NCI-H1048 (cell line): ENCODE results near the gene ATP11A.
"Not testable (repeated sequence)": the region's sequence is repeated elsewhere in the genome, so short reads cannot be mapped to it uniquely, and the experiment has no call there.

ENCODE experiments used
- DNase-seq: peaks from one replicate; lab custom pipeline; 2025; lab: John Stamatoyannopoulos, UW

ATP11A gene

GRCh38 chr13:112840472-112841302 lies 150.8 kb downstream of the ATP11A start:
- DNase-seq, result no peak

- not testable (repeated sequence) for DNase-seq
Measured at GRCh38 chr13:112841303-112842015, 151.6 kb downstream of the ATP11A start.

GRCh38 chr13:112842343-112842856 lies 152.6 kb downstream of the ATP11A start:
- no peak for DNase-seq

GRCh38 chr13:112842931-112843391 lies 153.1 kb downstream of the ATP11A start:
- DNase-seq, result no peak

- no peak for DNase-seq
Measured at GRCh38 chr13:112843392-112844111, 153.7 kb downstream of the ATP11A start.

GRCh38 chr13:112844411-112844810 lies 154.6 kb downstream of the ATP11A start:
- DNase-seq, result no peak

- no peak for DNase-seq
Measured at GRCh38 chr13:112844879-112845278, 155.0 kb downstream of the ATP11A start.

GRCh38 chr13:112845511-112846144 lies 155.8 kb downstream of the ATP11A start:
- no peak for DNase-seq

- no peak for DNase-seq
Measured at GRCh38 chr13:112846411-112847115, 156.7 kb downstream of the ATP11A start.

- no peak for DNase-seq
Measured at GRCh38 chr13:112849500-112849899, 159.7 kb downstream of the ATP11A start.

- no peak for DNase-seq
Measured at GRCh38 chr13:112850273-112850672, 160.4 kb downstream of the ATP11A start.

GRCh38 chr13:112851107-112852038 lies 161.5 kb downstream of the ATP11A start:
- DNase-seq, result no peak

- no peak for DNase-seq
Measured at GRCh38 chr13:112852392-112852791, 162.6 kb downstream of the ATP11A start.

- no peak for DNase-seq
Measured at GRCh38 chr13:112852808-112853207, 163.0 kb downstream of the ATP11A start.

- DNase-seq, result no peak
Measured at GRCh38 chr13:112854321-112854720, 164.5 kb downstream of the ATP11A start.

- no peak for DNase-seq
Measured at GRCh38 chr13:112855859-112856258, 166.0 kb downstream of the ATP11A start.

GRCh38 chr13:112857914-112858490 lies 168.2 kb downstream of the ATP11A start:
- DNase-seq, result no peak

GRCh38 chr13:112859128-112859816 lies 169.4 kb downstream of the ATP11A start:
- no peak for DNase-seq

GRCh38 chr13:112859817-112860190 lies 170.0 kb downstream of the ATP11A start:
- no peak for DNase-seq
